SW480 (cell line): ENCODE measurements around the gene HNF1A.
"Not testable (repeated sequence)": the region's sequence is repeated elsewhere in the genome, so short reads cannot be mapped to it uniquely, and the experiment has no call there.

Source experiments
- DNase-seq: peaks from one replicate; pipeline ENCODE4 v3.0.0-alpha.2; 2016; ENCODE audit warnings: low spot score

The HNF1A gene

DNA sequence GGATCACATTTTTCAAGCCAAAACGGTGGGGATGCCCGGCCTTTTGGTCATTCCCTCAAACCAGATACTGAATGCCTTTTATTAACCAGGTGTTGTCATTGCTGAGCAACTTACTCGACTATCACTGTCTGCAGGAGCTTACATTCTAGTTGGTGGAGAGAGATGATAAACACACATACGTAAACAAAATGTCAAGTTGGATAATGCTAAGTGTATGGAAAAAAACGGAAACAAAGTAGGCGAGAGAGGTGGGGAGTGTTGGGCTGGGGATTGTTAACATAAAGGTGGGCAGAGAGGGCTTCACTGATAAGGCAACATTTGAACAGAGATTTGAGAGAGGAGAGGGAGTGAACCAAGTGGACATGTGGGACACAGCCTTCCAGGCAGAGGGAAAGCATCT is 33.5 kb downstream of the HNF1A start:
- DNase-seq: no peak

DNA sequence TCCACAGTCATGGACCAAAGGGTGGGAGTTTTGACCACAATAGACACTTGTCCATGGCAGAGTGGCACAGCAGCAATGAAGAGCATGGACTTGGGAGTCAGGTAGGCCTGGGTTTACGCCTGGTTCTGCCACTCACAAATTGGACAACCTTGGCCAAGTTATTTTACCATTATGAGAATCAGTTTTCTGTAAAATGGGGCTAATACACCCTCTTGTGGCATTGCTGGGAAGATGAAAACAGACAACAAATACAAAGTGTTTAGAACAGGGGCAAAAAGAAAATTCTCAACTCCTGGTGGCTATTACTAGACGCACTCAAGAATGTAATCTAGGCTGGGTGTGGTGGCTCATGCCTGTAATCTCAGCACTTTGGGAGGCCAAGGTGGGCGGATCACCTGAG is 35.4 kb downstream of the HNF1A start:
- no peak for DNase-seq

GRCh38 chr12:121015825-121016766 is 37.8 kb downstream of the HNF1A start, which contains the start of gene C12orf43:
Gene C12orf43 (minus strand): TSS chr12:121016487. CDS start chr12:121016474, 13 bp downstream.
- peak; percentile 91 for DNase-seq

GRCh38 chr12:121017966-121018491 is 39.7 kb downstream of the HNF1A start:
- DNase-seq: no peak

GRCh38 chr12:121018860-121019617 is 40.7 kb downstream of the HNF1A start:
- no peak for DNase-seq

DNA sequence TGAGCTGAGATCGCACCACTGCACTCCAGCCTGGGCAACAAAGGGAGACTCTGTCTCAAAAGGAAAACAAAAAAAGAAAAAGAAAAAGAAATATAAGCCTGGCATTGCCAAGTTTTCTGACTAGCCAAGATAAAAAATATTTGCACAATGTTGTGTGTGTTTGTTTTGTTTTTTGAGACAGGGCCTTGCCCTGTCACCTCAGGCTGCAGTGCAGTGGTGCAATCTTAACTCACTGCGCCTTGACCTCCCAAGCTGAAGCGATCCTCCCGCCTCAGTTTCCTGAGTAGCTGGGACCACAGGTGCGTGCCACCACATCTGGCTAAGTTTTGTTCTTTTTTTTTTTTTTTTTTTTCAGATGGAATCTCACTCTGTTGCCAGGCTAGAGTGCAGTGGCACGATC is 43.4 kb downstream of the HNF1A start:
- DNase-seq: no peak

DNA sequence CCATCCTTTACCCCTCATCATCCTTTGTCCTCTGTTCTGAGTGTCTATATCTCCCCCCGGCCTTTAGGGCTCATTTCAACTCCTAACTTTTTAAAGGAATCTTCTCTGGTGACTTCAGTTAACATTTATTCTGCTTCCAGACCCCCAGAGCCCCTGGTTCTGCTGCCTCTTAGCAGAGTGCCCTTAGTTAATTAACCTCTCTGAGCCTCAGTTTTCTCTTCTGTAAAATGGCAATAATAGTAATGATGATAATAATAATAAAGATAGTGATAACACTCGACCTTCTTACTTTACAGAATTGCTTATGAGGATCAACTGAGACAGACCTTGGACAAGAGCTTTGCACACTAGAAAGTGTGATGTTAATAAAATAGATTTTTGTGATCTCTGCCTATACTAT is 44.4 kb downstream of the HNF1A start:
- no peak for DNase-seq

DNA sequence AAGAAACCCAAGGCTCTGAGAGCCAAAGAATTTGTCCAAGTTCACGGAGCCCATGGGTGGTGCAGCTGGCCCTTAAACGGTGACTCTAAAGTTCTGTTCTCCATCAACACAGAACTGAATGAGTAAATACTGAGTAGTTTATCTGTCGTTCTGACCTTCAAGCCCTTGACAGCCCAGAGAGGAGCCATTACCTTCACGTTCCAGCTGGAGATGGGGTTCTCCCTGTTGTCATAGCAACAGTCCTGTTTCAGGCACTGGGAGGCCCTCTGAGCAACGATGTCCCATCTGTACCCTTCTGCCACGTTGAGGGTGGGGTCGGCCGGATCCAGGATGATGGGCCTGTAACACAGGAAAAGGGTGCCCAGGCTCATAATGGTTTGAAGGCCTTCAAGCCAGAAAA is 45.5 kb downstream of the HNF1A start:
- DNase-seq: no peak

DNA sequence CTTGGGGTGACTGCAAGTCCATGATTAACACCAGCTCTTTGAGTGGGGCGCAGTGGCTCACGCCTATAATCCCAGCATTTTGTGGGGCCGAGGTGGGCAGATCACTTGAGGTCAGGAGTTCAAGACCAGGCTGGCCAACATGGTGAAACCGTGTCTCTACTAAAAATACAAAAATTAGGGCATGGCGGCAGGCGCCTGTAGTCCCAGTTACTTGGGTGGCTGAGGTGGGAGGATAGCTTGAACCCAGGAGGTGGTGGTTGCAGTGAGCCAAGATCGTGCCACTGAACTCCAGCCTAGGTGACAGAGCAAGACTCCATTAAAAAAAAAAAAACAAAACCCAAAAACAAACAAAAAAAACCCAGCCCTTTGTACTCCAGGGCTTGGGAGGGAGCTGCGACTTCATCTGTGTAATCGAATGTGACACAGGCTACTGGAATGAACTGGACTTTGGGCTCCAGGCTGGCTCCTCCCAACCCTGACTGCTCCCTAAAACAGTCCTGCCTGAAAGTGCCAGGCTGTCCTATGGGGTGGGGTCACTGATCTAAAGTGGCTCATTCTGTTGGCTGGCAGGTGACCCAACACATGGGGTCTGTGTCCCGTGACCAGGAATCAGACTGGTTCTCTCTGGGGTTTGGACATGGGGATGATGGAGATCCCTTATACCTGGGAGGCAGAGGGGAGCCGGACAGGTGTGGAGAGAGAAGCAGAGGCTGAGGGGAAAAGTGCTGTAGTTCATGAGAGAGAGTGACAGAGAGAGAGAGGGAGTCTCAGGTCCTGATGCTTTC is 47.3 kb downstream of the HNF1A start:
- DNase-seq: peak; percentile 83

DNA sequence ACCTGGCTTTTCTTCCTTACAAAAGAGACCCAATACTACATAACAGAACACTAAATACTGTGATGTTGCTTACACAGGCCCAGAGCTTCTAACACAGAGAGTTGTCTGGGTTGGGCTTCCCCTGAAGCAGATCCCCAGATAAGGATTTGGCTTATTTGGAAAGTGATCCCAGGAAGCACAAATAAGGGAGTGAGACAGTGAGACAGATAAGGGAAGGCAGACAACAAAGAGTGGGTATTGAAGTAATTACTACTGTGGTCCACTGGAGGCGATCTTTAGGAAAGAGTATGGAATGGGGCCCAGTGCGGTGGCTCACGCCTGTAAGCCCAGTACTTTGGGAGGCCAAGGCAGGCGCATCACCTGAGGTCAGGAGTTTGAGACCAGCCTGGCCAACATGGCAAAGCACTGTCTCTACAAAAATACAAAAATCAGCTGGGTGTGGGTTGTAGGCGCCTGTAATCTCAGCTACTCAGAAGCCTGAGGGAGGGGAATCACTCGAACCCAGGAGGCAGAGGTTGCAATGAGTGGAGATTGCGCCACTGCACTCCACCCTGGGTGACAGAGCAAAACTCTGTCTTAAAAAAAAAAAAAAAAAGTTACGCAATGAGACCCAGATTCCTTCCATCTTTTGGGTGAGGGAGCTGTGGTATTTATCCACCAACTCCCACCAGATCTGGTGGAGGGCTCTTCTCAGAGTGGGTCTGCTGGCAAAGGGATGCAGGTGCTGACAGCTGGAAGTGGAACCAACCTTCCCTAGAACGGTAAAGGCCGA is 48.1 kb downstream of the HNF1A start:
- peak; percentile 45 for DNase-seq

- DNase-seq: no peak
Observed at GRCh38 chr12:121030576-121031212, 52.4 kb downstream of the HNF1A start.

- peak; percentile 64 for DNase-seq
Observed at GRCh38 chr12:121033625-121034349, 55.4 kb downstream of the HNF1A start.

GRCh38 chr12:121034616-121035305 is 56.4 kb downstream of the HNF1A start:
- DNase-seq: no peak

- DNase-seq: no peak
Observed at GRCh38 chr12:121036810-121037326, 58.5 kb downstream of the HNF1A start.

GRCh38 chr12:121038861-121039668 is 60.7 kb downstream of the HNF1A start, which contains the start of gene OASL:
Gene OASL (minus strand): TSS chr12:121039246. CDS start chr12:121038971, 275 bp downstream.
- DNase-seq: peak; percentile 34

DNA sequence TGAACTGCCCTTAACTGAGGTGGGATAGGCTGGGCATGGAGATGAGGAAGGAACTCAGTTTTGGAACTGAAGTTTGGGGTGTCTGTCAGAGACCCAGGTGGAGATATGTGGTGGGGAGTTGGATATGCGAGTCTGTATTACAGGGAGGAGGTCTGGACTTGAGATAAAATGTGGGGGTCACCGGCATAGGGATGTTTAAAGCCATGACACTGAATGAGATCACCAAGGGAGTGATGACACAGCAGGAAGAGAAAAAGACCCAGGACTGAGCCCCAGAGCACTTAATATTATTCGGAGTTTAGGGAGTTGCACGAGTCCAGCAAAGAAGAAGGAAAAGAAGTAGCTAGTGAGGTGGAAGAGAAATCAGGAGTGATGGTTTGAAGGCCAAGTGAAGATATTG is 64.7 kb downstream of the HNF1A start:
- no peak for DNase-seq

GRCh38 chr12:121047400-121047799 is 69.1 kb downstream of the HNF1A start:
- DNase-seq: not testable (repeated sequence)

GRCh38 chr12:121048442-121048841 is 70.1 kb downstream of the HNF1A start:
- DNase-seq: no peak
